ENCODE results near the gene SETX.

Gene SETX

GRCh38 chr9:132241483-132241839 lies 113.3 kb downstream of the SETX start:
- no peak for DNase-seq (ENCODE audit: low spot score)

- DNase-seq (ENCODE audit: low spot score), result peak; percentile 91
Observed at GRCh38 chr9:132240841-132241482, 113.8 kb downstream of the SETX start.

GRCh38 chr9:132239999-132240840 lies 114.6 kb downstream of the SETX start:
- DNase-seq (ENCODE audit: low spot score), result no peak

- no peak for DNase-seq (ENCODE audit: low spot score)
Observed at GRCh38 chr9:132239518-132239917, 115.3 kb downstream of the SETX start.

GRCh38 chr9:132238992-132239391 lies 115.8 kb downstream of the SETX start:
- no peak for DNase-seq (ENCODE audit: low spot score)

GRCh38 chr9:132238026-132238972 lies 116.5 kb downstream of the SETX start:
- DNase-seq (ENCODE audit: low spot score), result no peak

GRCh38 chr9:132237481-132237880 lies 117.3 kb downstream of the SETX start:
- DNase-seq (ENCODE audit: low spot score), result no peak

- DNase-seq (ENCODE audit: low spot score), result no peak
Observed at GRCh38 chr9:132236662-132237311, 118.0 kb downstream of the SETX start.

- peak; percentile 75 for DNase-seq (ENCODE audit: low spot score)
Observed at GRCh38 chr9:132235894-132236661, 118.7 kb downstream of the SETX start.

- DNase-seq (ENCODE audit: low spot score), result no peak
Observed at GRCh38 chr9:132235125-132235524, 119.7 kb downstream of the SETX start.

GRCh38 chr9:132234535-132234934 lies 120.3 kb downstream of the SETX start:
- no peak for DNase-seq (ENCODE audit: low spot score)

- no peak for DNase-seq (ENCODE audit: low spot score)
Observed at GRCh38 chr9:132233138-132233537, 121.6 kb downstream of the SETX start.

GRCh38 chr9:132232522-132232921 lies 122.3 kb downstream of the SETX start:
- DNase-seq (ENCODE audit: low spot score), result no peak

GRCh38 chr9:132231019-132231701 lies 123.6 kb downstream of the SETX start:
- DNase-seq (ENCODE audit: low spot score), result no peak

- DNase-seq (ENCODE audit: low spot score), result no peak
Observed at GRCh38 chr9:132230605-132231004, 124.2 kb downstream of the SETX start.

GRCh38 chr9:132228062-132228461 lies 126.7 kb downstream of the SETX start:
- no peak for DNase-seq (ENCODE audit: low spot score)

GRCh38 chr9:132226571-132227430 lies 128.0 kb downstream of the SETX start:
- DNase-seq (ENCODE audit: low spot score), result no peak

- DNase-seq (ENCODE audit: low spot score), result no peak
Observed at GRCh38 chr9:132224645-132225044, 130.1 kb downstream of the SETX start.

GRCh38 chr9:132221941-132222340 lies 132.8 kb downstream of the SETX start:
- no peak for DNase-seq (ENCODE audit: low spot score)

GRCh38 chr9:132218208-132218607 lies 136.6 kb downstream of the SETX start:
- no peak for DNase-seq (ENCODE audit: low spot score)
